ENCODE measurements around the gene TAS2R41.

The TAS2R41 gene

DNA sequence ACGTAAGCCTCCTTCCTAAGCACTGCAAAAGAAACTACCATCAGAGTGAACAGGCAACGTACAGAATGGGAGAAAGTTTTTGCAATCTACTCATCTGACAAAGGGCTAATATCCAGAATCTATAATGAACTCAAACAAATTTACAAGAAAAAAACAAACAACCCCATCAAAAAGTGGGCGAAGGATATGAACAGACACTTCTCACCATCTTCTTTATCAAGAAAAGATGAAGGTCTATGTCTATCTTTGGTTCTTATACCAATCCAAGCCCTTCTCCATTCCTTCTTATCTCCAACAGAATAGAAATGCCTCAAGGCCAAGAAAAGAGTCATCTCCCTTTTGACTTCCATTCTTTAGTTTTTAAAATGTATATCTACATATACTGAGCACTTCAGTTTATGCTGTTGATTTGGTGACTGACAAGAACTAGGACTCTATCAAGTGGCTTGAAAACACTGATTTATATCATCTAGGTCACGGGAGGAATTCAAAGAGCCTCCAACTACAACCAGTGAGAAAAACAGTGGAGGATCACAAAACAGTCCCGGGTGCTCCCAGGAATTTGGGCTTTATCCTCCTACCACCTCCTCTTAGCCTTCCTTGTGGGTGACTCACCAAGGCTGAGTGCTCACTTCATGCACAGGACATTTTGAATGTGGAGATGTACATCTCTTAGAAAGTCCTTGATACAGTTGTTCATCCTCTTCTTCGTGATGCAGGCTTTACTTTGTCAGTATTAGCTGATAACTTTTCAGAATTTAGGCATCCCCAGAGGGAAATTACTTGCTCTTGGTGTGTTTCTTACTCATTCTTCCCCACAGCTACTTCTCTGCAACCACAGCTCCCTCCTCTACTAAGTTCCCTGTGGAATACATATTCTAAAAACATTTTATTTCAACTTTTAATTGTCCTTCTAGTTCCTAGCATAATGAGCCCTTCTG lies 15.4 kb downstream of the TAS2R41 start:
- H3K4me3 ChIP-seq (ENCODE audit: low read depth, low read length): no peak overlapping the region

DNA sequence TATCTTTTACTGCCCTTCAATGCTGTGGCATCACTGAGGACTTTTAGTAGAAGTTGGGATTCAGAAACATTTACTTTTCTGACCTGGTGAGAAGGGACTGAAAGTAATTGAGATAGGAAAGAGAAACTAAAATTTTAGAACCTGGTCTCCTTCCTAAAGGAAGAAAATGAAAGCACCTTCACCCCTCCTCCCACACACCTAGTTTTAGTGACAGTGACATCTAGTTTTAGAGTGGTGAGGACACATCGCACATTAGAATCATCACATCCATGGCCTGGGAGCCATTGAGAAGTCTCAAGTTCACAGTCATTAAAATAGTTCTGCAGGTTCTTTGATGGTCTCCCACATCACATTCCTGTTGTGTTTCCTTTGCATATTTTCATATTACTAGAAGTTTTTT lies 16.1 kb downstream of the TAS2R41 start:
- no peak overlapping the region for H3K4me3 ChIP-seq (ENCODE audit: low read depth, low read length)

DNA sequence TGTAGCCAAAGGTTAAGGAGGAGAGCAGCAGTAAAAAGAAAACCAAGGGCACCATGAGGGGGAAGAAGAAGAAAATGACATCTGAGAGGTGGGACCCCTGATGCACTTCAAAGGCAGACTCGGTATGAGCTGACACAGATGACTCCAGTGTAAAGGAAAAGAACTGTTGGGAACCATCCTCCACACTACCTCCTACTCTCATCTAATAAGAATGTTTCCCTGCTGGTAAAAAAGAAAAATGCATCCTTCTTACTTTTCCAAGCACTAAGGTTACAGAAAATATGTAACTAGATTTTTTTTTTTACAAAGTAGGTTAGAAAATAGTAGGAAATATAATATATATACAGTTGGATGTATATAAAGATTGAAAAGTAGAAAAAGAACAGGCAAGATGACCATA lies 16.9 kb downstream of the TAS2R41 start:
- H3K4me3 ChIP-seq (ENCODE audit: low read depth, low read length): no peak overlapping the region

DNA sequence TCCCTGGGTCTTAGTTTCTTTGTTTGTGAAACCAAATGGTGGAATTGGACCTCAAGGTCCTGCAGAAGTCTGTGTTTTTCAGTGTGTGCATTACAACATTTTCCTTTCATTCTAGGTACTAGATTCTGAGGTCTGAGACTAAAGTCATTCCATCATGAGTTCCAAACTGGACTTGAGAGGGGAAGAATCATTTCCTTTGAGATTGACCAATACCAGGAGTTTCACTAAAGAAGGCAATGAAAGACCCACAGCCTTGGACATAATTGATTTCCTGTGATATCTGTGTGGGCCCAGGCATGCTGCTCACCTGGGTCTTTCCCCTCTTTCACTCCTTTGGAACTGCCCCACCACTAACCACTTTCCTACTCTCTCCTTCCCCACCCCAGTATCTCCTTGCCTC lies 18.2 kb downstream of the TAS2R41 start:
- no peak overlapping the region for H3K4me3 ChIP-seq (ENCODE audit: low read depth, low read length)

DNA sequence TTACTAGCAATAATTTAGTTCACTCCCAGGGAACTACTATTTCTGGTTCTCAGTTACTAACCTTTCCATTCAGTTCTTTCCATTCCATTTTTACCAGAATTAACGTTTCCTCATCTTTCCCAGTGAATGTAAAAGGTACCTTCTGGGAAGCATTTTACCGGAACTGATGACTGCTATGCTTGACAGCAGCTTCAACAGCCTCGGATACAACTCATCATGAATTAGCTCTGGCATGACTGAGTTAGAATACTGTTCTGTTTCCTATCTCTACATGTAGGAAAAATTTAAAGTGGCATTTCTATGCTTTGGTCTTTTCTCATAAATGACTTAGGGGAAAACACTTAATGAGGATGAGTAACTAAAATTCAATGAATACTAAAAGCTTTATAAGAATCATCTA lies 18.6 kb downstream of the TAS2R41 start:
- H3K4me3 ChIP-seq (ENCODE audit: low read depth, low read length): no peak overlapping the region

DNA sequence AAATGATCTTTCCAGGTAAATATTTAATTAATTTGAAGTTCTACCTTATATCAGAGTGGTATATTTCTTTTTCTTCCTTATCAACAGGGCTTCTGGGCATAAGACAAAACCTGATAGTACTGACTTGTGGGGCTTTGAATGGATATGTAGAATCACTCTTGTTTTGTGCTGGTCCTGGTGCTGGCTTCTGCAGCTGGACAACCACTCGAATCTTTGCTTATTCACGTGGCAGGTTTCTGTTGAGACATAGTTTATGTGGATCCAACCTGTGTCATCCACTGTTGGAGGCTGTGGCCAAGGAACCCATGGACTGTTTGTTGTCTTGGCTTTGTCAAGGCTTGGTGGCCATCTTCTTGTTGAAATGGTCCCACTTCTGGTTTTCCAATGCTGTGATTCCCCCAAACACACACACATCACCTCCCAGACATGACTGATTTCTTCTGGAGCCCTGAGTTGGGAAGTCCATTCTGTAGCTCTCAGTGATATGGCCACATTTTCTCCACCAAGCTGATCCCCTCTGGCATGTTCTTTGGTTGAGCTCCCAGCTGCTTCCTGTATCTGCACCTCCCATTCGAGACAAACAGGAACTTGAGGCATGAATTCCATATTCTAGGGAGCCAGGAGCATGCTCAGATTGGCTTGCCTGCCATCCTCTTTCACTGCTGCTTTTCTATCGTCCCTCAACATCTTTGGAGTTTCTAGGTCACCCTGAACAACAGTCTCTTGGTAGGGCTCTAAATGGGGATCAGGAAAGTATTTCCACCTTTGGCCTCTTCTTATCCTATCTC lies 19.5 kb downstream of the TAS2R41 start:
- no peak overlapping the region for H3K4me3 ChIP-seq (ENCODE audit: low read depth, low read length)

DNA sequence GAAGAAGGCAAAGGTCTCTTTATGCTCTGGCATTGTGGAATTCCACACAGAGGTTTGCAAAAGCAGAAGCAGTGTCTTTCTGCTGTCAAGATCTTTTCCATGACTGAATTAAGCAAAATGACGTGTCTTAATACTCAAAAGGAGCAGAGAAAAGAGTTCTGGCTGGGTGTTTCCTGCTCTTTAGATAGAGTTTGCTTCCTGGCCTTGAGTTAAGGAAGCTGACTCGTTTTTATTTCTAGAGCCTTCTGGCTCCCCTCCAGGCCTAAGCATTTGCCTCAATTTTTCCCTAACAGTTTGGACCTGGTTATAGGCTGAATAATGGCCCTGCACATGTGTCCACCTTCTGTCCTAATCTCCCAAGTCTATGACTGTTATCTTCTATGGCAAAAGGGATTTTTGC lies 21.6 kb downstream of the TAS2R41 start:
- no peak overlapping the region for H3K4me3 ChIP-seq (ENCODE audit: low read depth, low read length)

DNA sequence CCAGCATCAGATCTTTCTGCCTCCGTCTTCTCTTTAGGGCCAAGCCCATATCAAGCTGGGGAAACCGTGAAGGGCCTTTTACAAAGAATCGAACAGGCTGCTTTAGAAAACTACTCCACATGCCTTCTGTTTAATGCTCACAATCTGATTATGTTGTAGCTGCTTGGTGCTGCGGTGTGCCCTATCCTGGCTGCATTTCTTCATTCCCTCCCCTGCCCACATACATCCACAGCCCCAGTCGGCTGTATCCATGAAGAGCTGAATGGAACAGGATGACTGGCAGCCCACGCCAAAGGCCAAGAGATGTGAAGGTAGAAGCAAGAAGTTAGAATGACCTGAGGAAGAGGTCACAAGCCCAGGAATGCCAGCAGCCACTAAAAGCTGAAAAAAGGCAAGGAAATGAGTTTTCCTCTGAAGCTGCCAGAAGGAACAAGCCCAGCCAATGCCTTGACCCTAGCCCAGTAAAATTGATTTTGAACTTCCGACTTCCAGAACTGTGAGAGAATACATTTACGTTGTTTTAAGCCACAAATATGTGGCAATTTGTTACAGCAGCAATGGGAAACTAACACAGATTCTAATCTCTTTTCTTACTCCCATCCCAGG lies 22.2 kb downstream of the TAS2R41 start:
- no peak overlapping the region for H3K4me3 ChIP-seq (ENCODE audit: low read depth, low read length)

DNA sequence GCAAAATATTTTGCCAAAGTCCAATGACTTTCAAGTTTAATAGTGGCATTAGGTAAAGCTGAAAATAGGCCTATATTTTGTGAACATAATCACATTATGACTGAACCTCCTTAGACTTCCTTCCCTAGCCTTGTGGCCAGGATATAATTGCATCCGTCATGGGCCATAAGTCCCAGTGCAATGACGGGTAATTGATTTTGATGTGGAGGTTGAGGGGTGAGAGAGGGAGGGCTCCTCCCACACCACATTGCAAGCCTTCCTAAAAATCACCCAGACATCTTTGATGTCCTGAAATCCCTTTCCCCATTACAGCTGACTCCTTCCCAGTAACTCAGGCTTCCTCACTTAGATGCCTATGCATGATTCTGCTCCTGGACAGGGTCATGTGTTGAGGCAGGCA lies 25.6 kb downstream of the TAS2R41 start:
- no peak overlapping the region for H3K4me3 ChIP-seq (ENCODE audit: low read depth, low read length)

DNA sequence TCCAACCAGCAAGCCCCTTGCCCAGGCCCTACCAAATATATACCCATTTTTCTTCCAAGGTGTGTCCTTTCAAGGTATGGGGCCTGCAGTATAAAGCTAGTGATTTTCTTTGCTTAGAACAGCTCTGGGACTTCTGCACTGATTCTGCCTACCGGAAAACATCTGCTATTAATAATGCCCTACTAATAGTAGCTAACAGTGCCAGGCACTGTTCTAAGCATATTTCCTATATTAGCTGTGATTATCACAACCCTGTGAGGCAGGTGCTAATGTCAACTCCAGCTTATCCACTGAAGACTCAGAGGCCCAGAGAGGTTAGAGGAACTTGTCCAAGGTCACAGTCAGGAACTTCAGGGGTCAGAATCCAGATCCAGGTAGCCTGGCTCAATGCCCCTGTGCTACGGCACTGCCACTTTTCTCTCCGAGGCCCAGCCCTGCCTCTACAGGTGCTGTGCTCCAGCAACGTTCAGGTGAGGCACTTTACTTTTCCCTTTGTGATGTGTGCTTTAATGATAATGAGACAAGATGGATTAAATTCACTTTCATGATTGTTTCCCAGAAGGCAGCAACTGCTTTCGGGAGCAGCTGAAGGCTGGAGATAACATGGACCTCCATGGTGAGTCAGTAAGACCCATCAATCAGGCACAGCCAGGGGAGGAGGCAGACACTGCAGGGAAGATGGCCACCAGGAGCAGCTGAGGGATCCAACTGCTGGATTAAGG lies 26.7 kb downstream of the TAS2R41 start:
- H3K4me3 ChIP-seq (ENCODE audit: low read depth, low read length): no peak overlapping the region

DNA sequence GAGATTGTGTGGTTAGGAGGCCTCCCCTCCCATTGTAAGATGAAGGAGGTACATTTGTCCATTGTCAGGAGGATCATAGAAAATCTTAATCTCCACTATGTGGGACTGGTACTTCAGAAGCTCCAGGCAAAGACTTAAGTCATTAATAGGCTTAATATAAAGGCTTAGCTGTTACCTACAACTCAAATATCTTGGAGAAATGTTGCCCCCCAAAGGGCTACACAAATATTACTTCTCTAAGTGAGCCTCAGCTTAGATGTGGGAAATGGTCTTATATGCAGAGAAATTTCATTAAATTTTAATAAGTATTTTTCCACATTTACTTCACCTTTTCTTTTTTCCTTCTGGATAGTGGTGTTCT lies 27.2 kb downstream of the TAS2R41 start:
- H3K4me3 ChIP-seq (ENCODE audit: low read depth, low read length): no peak overlapping the region

DNA sequence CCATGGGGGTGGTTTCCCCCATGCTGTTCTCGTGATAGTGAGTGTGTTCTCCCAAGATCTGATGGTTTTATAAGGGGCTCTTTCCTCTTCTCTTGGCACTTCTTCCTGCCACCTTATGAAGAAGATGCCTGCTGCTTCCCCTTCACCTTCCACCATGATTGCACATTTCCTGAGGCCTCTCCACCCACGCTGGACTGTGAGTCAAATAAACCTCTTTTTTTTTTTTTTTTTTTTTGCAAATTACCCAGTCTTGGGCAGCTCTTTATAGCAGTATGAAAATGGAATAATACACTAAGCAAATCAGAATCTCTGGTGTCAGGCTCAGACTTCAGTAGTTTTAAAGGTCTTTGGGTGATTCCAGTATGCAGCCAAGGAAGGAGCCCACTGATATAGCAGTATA lies 28.2 kb downstream of the TAS2R41 start:
- H3K4me3 ChIP-seq (ENCODE audit: low read depth, low read length): no peak overlapping the region

DNA sequence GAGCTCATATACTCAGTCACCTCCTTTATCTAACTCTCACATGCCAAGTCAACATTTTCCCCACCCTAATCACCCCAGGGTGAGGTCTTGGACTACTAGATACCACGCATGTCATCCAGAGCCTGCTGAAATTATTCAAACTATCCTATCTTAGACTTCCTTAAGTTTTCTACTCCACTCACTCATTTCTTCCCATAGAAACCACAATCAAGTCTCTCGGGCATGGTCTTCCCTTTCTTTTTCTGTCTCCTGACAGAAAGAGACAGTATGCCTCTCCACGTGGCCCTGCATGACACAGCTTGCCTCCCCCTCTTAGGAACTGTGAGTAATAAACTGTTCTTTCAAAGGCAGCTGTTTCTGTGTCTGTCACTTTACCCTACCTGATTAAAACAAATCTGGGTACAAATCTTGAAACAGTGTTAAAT lies 29.4 kb downstream of the TAS2R41 start:
- no peak overlapping the region for H3K4me3 ChIP-seq (ENCODE audit: low read depth, low read length)

DNA sequence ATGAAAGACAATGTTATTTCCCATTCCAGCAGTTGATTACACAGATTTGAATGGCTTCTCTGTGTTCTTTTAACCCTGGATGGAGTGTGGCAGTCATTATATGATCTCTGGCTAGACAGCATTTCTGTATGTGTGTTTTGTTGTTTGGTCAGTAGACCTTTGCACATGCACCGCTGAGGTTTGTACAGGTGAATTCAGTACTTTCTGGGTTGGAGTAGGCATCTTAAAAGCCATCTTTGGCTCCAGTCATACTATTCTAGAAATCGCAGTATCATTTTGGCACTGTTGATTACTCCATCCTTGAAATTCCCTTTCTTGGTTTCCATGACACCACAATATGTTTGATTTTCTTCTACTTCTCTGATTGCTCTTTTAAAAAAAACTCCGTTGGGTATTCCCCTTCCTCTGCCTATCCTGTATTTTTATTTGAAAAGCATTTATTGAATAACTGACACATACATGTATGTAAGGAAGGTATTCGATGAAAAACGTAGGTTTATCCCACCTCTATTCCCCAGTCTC lies 29.9 kb downstream of the TAS2R41 start:
- no peak overlapping the region for H3K4me3 ChIP-seq (ENCODE audit: low read depth, low read length)

DNA sequence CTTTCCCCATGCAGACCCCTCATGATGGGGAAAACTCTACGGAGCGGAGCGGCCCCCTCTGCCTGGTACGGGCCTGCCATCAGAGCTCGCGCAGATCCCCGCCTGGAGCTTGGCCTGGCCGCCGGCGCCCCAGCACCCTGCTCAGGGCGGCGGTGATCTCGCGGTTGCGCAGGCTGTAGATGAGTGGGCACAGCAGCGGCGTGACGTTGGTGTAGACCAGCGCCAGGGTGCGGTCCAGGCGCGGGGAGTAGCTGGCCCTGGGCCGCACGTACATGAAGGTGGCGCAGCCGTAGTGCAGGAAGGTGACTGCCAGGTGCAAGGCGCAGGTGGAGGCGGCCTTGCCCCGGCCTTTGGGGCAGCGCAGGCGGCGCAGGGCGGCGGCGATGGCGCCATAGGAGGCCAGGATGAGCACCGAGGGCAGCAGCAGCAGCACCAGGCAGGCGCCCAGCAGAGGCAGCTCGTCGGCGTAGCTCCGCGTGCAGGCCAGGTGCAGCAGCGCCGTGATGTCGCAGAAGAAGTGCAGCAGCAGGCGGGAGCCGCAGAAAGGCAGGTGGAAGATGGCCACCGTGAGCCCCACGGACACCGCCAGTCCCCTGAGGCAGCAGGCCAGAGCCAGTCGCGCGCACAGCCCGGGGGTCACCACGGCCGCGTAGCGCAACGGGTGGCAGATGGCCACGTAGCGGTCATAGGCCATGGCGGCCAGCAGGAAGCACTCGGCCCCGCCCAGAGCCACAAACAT lies 33.4 kb downstream of the TAS2R41 start:
- no peak overlapping the region for H3K4me3 ChIP-seq (ENCODE audit: low read depth, low read length)

DNA sequence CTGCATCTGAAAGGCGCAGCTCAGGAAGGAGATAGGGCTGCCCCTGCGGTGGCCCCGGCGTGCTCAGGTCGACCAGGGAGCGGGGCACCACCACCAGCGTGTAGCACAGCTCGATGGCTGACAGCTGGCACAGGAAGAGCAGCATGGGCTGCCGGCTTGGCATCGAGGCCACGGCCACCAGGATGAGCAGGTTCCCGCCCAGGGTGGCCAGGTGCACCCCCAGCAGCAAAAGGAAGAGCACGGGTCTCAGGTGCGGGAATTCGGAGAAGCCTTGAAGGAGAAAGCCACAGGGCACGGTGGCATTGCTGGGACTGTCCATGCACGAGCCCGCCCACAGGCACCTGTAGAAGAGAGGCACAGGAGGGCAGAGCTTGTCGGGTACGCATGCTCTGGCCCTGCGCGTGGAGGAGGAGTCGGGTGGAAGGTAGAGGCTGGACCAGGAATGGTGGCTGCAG lies 33.9 kb downstream of the TAS2R41 start:
- H3K4me3 ChIP-seq (ENCODE audit: low read depth, low read length): no peak overlapping the region

DNA sequence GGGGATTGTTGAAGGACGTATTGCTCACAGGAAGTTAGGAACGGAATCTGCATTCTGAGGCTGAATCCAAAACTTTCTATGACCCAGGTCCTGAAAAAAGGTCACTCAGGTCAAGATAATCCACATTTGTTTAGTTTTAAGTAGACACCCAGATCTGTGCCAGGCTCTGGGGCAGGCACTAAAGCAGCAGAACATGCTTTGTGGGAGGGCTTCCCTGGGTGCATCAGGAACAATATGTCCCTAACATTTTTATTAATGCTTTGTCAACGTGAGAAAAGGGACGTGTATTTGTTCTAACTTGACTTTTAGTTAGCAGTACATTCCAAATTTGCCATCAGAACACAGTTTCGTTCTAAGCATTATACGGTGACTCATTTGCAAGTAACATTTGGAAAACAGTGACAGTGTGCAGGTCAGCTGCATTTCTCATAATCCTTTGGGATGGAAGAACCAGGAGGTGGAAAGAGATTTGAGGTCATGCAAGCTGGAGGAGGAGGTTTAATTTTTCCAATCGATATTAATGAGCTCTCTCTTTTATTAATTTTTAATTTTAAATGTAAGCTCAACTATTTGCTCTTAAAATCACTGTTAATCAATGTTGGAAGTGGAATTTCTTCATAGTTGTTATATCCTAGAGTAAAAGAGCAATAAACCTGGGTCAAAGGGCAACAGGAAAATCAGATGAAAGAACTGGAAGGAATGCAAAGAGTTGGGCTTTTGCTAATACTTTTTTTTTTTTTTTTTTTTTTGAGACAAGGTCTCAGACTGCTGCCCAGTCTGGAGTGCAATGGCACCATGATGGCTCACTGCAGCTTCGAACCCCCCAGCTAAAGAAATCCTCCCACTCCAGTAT lies 35.0 kb downstream of the TAS2R41 start:
- no peak overlapping the region for H3K4me3 ChIP-seq (ENCODE audit: low read depth, low read length)

DNA sequence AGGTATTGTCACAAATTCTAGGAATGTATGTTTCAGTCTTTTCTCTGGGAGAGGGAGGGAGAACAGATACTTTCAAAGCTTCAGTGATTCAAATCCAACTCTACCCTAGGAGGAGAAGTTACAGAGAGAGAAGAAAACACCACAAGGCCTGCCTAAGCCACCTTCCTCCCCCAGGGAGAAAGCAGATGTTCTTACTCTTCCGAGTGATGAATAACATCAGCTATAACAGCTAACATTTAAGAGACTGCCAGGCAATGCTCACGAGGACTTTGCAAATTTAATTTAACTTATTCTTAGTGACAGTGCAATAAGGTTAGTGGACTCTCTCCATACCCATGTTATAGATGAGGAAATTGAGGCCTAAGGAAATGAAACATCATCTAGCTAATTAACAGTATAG lies 36.8 kb downstream of the TAS2R41 start:
- no peak overlapping the region for H3K4me3 ChIP-seq (ENCODE audit: low read depth, low read length)
